Stomach smooth muscle (tissue), 2 donors: ENCODE data around the gene PIGV.
"Not testable (repeated sequence)": the region's sequence is repeated elsewhere in the genome, so short reads cannot be mapped to it uniquely, and the experiment has no call there.

Experiments
- H3K27ac ChIP-seq: one replicate; pipeline ENCODE4 v1.7.0; 2013; ENCODE audit warnings: mild to moderate bottlenecking, low read length, inconsistent platforms
- H3K27me3 ChIP-seq, 2 donors: one replicate each; pipeline ENCODE4 v1.7.0; 2013; ENCODE audit warnings: low read length in 2 of 2; ENCODE audit not compliant: insufficient read depth in 2 of 2, control insufficient read depth in 1 of 2
- H3K36me3 ChIP-seq, 2 donors: one replicate each; pipeline ENCODE4 v1.7.0; 2013; ENCODE audit warnings: low read length in 2 of 2; ENCODE audit not compliant: control insufficient read depth in 2 of 2, insufficient read depth in 2 of 2
- H3K4me1 ChIP-seq: one replicate; pipeline ENCODE4 v1.7.0; 2013; ENCODE audit warnings: low read length; ENCODE audit not compliant: control insufficient read depth, insufficient read depth
- H3K4me3 ChIP-seq, 2 donors: one replicate each; pipeline ENCODE4 v1.7.0; 2013; ENCODE audit warnings: low read length in 2 of 2
- H3K9ac ChIP-seq, 2 donors: one replicate each; pipeline ENCODE4 v1.7.0; 2013; ENCODE audit warnings: low read length in 2 of 2, mild to moderate bottlenecking in 1 of 2
- H3K9me3 ChIP-seq, 2 donors: one replicate each; pipeline ENCODE4 v1.7.0; 2013; ENCODE audit warnings: low read length in 2 of 2; ENCODE audit not compliant: control insufficient read depth in 2 of 2
- donor health status: healthy.
- donor health status: Pancreatic carcinoma.

Gene PIGV

GRCh38 chr1:26792924-26793323 lies 5.2 kb downstream of the PIGV start:
- H3K4me3 ChIP-seq: no peak overlapping the region
- H3K27me3 ChIP-seq: no peaks in the 10 kb centered on the region
- no peaks in the 10 kb centered on the region for H3K9me3 ChIP-seq
- H3K9ac ChIP-seq: no peak overlapping the region
- H3K4me1 ChIP-seq: peaks cover 16% of the 10 kb centered on the region
- H3K27ac ChIP-seq: no peak overlapping the region
- H3K36me3 ChIP-seq: peaks cover 14 to 20% of the 10 kb centered on the region in 2 donors

GRCh38 chr1:26794391-26794790 lies 6.6 kb downstream of the PIGV start:
- H3K9ac ChIP-seq: no peak overlapping the region
- H3K4me1 ChIP-seq: peaks cover 11% of the 10 kb centered on the region

GRCh38 chr1:26797627-26798026 lies 9.9 kb downstream of the PIGV start:
- H3K9ac ChIP-seq: no peak overlapping the region
- H3K4me3 ChIP-seq: no peak overlapping the region

More at GRCh38 chr1:26794391-26794790, 6.6 kb downstream of the PIGV start:
- Histone ChIP-seq H3K36me3 (peaks cover 14 to 20% of the 10 kb centered on the region in 2 donors), H3K9me3 (no peaks in the 10 kb centered on the region), H3K4me3 (no peak overlapping the region), H3K27ac (no peak overlapping the region), H3K27me3 (no peaks in the 10 kb centered on the region)

GRCh38 chr1:26799479-26800142 lies 11.9 kb downstream of the PIGV start:
- Histone ChIP-seq H3K27me3 (no peaks in the 10 kb centered on the region), H3K9ac (peak overlapping the region; percentile 43 to 63), H3K36me3 (peaks cover 6 to 7% of the 10 kb centered on the region in 2 donors), H3K4me1 (peaks cover 20% of the 10 kb centered on the region), H3K9me3 (no peaks in the 10 kb centered on the region), H3K27ac (peak overlapping the region; percentile 86), H3K4me3 (peak overlapping the region; percentile 47 to 55)

More at GRCh38 chr1:26797627-26798026, 9.9 kb downstream of the PIGV start:
- no peaks in the 10 kb centered on the region for H3K27me3 ChIP-seq
- peaks cover 14% of the 10 kb centered on the region in 2 donors for H3K36me3 ChIP-seq
- no peak overlapping the region for H3K27ac ChIP-seq
- H3K9me3 ChIP-seq: no peaks in the 10 kb centered on the region
- H3K4me1 ChIP-seq: peaks cover 20% of the 10 kb centered on the region

GRCh38 chr1:26803932-26804331 lies 16.2 kb downstream of the PIGV start:
- peaks cover 16% of the 10 kb centered on the region for H3K4me1 ChIP-seq
- not testable (repeated sequence) for H3K27ac ChIP-seq, H3K36me3 ChIP-seq, H3K27me3 ChIP-seq, H3K9ac ChIP-seq, H3K9me3 ChIP-seq, H3K4me3 ChIP-seq

GRCh38 chr1:26810105-26810504 lies 22.4 kb downstream of the PIGV start:
- not testable (repeated sequence) for H3K9ac ChIP-seq, H3K27me3 ChIP-seq, H3K9me3 ChIP-seq, H3K4me3 ChIP-seq, H3K4me1 ChIP-seq, H3K27ac ChIP-seq, H3K36me3 ChIP-seq

GRCh38 chr1:26811057-26811456 lies 23.3 kb downstream of the PIGV start:
- H3K9ac ChIP-seq: no peak overlapping the region
- H3K4me3 ChIP-seq: no peak overlapping the region
- H3K27me3 ChIP-seq: no peaks in the 10 kb centered on the region
- no peaks in the 10 kb centered on the region for H3K36me3 ChIP-seq
- no peaks in the 10 kb centered on the region for H3K4me1 ChIP-seq
- no peak overlapping the region for H3K27ac ChIP-seq
- no peaks in the 10 kb centered on the region for H3K9me3 ChIP-seq

GRCh38 chr1:26811708-26812107 lies 24.0 kb downstream of the PIGV start:
- H3K9ac ChIP-seq: no peak overlapping the region
- no peak overlapping the region for H3K4me3 ChIP-seq
- H3K27me3 ChIP-seq: no peaks in the 10 kb centered on the region
- H3K4me1 ChIP-seq: no peaks in the 10 kb centered on the region
- H3K36me3 ChIP-seq: no peaks in the 10 kb centered on the region
- no peaks in the 10 kb centered on the region for H3K9me3 ChIP-seq
- H3K27ac ChIP-seq: no peak overlapping the region

GRCh38 chr1:26814377-26814776 lies 26.6 kb downstream of the PIGV start:
- no peaks in the 10 kb centered on the region for H3K9me3 ChIP-seq
- H3K9ac ChIP-seq: no peak overlapping the region
- no peak overlapping the region for H3K4me3 ChIP-seq
- H3K27ac ChIP-seq: no peak overlapping the region
- no peaks in the 10 kb centered on the region for H3K4me1 ChIP-seq
- H3K27me3 ChIP-seq: no peaks in the 10 kb centered on the region
- no peaks in the 10 kb centered on the region for H3K36me3 ChIP-seq

- Histone ChIP-seq H3K4me3 (no peak overlapping the region), H3K4me1 (no peaks in the 10 kb centered on the region), H3K9ac (no peak overlapping the region), H3K27ac (no peak overlapping the region), H3K9me3 (no peaks in the 10 kb centered on the region), H3K27me3 (no peaks in the 10 kb centered on the region), H3K36me3 (no peaks in the 10 kb centered on the region)
Measured at GRCh38 chr1:26814893-26815292, 27.1 kb downstream of the PIGV start.

GRCh38 chr1:26820784-26821269 lies 33.1 kb downstream of the PIGV start:
- Histone ChIP-seq H3K27me3 (no peaks in the 10 kb centered on the region), H3K27ac (no peak overlapping the region), H3K4me1 (peaks cover 6% of the 10 kb centered on the region), H3K9me3 (no peaks in the 10 kb centered on the region), H3K36me3 (no peaks in the 10 kb centered on the region), H3K4me3 (no peak overlapping the region), H3K9ac (no peak overlapping the region)
